GM19328 (cell line): ENCODE measurements around the gene ITPRIP.

Experiments used
- ATAC-seq: cut with Tn5 transposase; IDR thresholded peaks from one replicate; pipeline ENCODE4 v1.9.1; 2021; ENCODE audit warnings: mild to moderate bottlenecking, moderate library complexity; ENCODE audit not compliant: unreplicated experiment

Gene ITPRIP

DNA sequence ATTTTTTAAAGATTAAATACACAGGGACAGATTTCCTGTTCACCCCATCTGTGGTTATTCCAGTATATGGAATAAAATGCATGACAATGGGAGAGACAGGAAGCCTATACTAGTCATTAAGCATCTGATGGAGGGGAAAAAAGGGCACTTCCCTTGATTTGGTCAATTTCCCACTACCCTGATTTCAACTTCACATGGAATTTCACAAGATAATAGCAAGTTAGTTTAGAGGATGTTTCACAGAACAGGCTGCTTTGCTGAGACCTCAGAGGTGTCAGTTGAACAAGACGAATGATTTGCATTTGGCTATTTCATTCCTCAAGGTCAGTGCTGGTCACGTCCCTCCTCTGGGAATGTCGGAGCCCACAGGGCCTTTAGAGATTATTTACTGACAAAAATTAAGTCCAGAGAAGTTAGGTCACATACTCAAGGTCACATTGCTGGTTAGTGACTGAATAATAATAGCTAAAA, 4.7 kb upstream of the ITPRIP start:
- no peak for ATAC-seq

DNA sequence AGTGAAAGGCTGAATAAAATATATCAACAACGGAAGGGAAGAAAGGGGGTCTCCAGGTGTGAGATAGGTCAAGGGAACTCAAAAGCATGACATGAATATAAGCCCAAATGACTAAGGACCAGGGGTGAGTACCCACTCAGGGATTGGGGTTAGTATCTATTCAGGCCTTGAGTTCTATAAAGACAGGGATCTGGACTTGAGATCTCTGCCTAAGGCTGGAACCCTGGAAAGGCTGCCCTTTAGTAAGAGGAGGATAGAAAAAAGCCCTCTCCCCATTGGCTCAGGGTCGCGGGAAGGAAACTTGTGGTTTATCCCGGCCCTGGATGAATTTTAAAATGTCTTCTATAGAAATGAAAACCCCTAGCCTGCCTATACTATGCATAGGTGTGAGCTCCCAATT, 2.4 kb upstream of the ITPRIP start:
- ATAC-seq = no peak

DNA sequence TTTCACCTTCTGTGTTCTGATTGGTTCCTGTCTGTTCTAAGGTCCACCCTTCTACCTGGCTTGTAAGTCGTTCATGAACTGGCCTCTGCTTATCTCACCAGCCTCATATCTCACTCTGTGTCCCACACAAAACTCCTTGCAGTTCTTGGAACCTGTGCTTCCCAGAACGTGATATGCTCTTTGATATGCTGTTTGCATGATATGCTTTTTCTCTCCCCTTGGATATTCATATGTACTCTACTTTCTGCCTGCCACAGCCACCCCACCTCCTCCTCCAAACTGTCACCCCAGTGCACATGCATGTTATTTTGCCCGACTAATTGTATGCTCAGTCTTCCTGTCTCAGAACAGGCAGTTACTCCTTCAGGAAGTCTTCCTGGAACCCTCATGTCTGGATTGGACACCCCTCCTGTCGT, 1.9 kb upstream of the ITPRIP start:
- no peak for ATAC-seq

DNA sequence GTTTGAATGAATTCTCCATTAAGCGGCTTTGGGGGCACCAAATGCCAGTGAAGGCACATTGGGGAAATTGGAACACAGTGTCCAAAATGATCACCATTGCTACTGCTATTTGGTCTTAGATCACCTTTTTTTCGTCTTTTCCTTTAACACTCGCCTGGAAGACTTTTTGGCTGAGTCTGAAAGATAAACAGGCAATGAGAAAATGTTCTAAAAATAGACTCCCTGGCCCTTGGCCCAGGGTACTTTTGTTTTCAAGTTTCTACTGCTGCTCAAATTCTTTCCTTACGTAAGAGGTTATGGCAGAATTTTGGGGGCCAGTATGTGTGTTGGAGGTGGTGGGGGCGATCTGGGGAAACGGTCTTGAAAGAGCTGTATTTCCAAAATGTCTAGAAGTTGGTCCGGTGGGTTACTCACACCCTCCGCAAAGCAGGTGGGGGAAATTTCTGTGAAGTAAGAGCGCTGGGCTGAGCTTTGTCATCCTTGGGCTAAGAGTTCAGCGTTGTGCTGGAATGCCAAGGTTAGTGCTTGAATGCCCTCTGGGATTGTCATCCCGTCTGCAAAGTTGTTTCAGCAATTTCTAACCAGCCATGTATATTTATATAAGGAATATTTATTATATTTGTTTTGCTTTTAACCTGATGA, 1.3 kb upstream of the ITPRIP start:
- no peak for ATAC-seq

DNA sequence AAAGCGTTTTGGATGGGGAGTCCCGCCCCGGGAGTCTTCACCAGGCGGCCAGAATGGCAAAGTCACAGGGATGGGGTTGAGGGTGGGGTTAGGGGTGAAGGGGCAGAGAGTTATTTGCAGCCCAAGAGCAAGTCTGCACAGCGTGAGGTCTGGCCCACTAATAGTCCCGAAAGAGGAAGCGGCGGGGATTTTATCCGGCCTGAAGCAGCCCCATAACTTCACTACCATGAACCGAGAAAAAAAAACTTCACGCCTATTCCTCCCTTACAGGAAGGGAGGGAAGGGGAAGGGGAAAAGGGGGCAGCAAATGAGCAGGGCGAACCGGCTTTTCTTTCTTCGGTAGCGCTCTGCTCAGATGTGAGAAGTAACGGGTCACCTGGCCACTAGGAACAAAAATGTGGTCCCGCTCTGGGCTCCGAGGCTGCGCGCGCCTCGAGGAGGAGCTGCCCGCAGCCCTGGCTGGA, 712 bp downstream of the ITPRIP start:
- ATAC-seq = peak; percentile 37

DNA sequence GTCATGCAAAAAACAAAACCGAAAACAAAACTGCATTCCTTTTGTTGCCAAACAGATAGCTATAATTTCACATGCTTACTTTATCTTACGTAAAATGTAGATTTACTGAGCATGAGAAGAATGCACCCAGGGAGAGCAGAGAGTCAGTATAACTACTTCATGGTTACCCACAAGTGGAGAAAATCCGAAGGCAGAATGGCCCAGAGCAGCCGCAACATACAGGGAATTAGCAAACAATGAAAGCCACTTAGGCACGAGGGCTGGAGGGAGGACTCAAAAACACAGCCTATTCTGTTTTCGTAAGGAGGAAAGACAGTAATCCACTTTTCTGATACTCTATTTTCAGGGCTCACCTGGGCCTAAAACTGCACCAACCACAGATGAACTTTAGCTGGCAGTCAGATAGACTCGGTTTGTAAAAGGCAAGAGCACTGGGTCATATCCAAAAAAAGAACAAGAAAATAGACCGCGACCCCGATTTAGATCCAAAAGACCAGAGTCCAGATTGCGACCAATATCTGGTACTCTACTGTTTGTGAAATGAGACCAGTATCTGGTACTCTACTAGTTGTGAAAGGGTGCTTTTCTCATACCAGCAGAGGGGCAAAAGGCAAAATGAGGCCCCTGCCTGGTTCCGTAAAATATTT, 1.3 kb downstream of the ITPRIP start:
- ATAC-seq = no peak

DNA sequence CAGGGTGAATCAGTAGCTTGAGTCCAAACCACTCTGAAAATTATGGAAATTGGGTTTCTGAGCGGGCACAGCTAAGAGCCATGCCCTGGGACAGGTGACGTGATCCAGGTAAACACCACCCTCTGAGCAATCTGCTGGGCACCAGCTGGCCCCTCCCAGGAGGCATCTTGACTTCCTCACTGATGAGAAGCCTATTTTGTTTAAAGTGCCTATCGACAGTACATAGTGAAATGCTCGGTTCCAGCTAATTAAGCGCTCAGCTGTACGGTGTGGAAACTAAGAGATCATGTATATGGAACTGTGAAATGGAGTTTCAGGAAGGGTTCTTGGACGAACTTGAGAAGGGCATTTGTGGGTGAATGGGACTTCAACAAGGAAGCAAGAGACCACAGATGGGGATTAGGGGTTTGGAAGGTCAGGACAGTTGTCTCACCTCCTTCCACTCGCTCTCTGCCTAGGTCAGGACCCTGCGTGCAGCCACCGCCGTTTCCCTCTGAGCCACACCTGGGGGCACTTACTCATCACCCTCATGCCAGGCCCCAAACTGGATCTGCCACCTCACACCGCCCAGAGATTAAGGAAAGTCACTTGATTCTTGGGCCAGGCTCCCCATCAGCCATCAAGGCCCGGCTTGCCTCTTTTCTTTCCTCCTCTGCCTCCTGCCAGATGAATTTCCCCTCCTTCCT, 3.2 kb downstream of the ITPRIP start:
- no peak for ATAC-seq

DNA sequence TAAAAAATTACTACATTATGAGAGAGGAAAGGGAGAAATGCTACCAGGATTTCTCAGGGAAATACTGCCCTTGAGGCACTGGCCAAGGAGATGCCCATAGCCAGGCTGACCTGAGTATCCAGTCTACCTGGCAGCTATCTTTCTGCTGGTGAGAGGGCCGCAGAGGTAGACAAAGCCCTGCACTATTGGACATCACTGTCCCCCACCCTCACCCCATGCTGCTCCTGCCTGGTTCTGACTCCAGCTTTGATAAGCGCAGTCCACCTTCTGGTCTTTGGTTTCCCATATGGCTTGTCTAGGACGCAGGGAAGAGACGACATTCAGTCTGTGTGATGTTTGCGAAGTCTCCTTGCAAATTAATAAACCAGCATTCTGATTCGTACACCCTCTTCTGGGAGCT, 3.7 kb downstream of the ITPRIP start:
- no peak for ATAC-seq

DNA sequence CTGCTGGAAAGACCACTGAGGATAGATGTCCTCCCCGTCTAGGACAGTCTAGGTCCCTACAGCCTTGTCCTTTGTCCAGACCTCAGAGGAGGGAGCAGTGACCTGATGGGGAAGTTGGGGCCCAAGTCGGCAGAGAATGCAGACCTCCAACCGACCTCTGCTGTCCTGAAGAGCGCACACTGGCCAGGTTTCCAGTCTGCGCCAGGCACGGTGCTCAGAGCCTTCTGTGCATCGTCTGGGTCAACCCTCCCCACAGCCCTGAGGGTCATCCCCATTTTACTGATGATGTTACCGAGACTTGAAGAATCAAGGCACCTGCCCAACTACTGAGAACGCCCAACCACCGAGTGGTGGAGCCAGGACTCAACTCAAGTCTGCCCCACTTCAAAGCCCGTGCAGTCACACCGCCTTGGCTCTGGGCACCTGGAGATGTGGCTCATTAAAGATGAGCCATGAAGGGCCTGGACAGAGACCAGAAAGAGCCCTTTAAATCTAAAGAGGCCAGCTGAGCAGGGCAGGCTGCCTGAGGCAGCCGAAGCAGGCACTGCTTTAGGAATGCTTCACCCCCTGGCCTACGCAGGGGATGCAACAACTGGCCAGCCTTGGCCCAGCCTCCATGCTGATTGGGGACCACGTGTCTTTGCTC, 4.4 kb downstream of the ITPRIP start:
- no peak for ATAC-seq

DNA sequence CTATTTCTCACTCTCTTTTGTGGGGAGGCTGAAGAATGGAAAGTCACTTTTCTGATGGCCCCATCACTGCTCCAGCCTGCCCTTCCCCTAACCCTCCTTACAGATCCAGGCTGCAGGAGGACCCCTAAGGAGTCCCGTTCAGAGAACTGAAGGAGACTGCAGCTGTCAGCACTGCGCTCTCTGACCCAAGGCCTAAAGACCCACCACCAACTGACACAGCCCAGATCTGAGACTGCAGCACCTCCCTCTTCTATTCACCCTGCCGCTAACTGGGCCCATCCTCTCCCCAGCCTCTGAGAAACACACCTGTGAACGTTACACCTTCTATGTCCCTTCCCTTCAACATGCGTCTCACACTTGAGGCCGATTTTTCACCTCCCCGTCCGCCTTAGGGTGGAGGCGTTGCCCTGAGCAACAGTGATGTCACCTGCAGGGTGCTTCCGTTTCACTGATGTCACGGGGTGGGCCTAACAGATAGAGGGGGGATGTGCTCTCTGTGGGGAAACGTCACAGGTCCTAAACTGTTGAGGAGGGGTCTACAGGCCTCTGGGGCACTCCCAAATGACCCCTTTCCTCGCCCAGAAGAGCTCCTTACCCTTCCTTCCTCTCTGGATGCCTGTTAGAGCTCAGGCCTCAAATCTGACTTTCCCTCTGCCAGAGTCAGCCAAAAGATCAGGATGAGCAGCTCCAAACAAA, 5.1 kb downstream of the ITPRIP start:
- ATAC-seq = no peak

DNA sequence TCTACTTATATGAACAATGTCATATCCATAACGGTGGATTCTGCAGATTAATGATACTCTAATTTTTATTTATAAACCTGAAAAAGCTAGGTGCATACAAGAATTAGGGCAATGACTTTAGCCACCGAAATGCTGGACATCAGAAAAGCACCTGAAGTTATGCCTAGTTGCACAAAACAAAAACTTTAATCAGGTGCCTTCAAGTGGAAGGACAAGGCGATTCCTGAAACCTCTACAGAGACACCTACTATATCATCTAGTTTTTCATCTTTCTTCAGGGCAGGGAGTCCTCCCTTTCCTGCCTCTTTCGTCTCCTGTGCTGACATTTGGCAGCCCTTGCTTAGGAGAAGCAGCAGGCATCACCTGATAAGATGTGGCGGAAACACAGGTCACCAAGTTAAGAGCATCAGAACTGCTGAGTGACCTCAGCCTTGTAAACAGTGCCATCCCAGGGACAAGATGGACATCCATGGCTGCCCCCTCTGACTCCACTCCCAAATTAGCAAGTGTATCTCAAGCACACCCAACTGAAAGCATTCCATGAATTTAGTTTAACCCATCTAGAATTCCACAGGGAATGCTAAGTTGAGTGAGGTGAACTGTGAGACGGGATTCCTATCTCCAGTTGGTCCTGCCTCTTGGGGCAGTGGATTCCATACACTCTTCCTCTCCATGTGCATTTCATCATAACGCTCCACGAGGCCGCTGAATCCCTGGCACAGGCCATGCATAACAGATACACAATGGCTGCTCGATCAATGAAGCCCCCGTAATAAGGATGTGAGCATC, 5.8 kb downstream of the ITPRIP start:
- ATAC-seq = no peak

DNA sequence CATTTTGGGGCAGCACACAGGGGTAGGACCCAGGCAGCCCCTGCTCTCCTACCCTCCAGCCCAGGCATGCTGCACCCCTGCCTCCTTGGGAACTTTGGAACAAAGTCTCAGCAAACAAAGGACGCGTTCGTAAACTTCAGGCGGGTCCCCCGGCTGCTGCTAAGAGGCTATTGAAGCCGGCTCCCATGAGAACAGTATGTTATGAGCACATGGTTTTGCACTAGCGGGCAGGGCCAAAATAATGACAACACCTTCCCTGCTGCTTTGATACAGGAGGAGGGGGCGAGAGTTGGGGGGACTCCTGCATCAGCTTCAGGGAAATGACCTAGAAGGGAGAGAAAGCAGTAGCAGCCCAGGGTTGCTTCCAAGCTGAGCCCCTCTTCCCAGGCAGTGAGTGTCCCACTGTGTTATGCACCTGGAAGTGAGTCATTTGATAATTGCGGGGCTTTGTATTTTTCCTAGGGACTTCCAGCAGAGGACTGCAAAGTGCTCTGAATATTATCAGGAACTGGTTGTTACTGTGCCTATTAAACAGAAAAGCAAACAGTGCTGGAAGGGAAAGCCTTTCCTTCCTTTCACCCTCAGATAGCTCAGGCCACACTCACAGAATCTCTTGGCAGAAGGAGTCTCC, 6.9 kb downstream of the ITPRIP start:
- ATAC-seq = no peak

DNA sequence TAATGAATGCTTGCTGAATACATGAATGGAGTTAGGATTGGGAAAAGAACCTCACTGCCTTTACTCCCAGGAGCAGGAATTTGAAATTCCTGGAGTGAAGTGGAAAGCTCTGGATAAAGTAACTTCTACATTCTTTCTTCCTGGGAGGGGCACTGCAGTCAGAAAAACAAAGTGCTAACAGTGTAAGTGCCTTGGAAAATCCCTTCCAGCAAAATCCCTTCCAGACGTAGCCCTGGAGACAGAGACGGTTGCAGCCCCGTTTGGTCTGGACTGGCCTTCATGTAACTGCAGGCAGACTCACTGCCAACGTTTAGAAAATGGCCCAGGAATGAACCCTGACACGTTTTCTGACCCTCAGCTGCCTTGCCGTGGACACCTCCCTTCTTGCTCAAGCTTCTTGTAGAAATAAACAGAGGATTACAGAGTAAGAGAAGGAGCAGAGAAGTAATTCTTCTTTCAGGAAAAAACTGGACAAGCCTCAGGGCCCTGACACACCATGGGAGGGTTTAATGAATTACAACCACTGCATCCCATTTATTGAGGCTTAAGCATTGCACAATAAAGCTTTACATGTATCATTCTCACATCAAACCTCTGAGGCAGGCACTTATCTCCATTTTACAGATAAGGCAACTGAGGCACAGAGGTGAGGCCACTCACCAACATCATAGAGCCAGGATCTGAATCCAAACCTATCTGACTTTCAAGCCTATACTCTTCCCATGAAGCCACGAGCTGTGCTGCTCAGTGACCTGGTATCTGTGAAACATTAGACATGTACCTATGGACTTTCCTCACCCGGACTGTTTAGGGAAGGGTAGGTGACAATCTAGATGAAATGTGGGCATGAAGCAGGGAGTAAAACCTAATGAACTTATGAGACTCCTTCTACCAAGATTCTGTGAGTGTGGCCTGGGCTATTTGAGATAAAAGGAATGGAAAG, 7.8 kb downstream of the ITPRIP start:
- ATAC-seq = no peak

DNA sequence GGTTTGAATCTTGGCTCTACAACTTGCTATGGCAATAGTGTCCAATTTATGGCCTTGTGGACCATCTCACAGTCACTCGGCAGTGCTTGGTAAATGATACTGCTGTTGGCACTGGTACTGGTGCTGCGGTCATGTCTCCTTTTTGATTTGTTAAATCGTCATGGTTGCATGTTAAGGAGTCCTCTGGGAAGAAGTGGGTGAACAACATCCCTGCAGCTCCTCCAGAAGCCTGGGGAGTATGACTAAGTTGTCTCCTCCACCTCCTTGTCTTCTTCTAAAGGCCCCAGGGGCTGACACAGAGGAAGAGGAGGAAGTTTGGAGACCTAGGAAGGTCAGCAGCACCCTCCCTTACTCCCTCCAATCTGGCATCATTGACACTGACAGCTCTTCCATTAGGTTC, 8.5 kb downstream of the ITPRIP start:
- ATAC-seq = no peak

DNA sequence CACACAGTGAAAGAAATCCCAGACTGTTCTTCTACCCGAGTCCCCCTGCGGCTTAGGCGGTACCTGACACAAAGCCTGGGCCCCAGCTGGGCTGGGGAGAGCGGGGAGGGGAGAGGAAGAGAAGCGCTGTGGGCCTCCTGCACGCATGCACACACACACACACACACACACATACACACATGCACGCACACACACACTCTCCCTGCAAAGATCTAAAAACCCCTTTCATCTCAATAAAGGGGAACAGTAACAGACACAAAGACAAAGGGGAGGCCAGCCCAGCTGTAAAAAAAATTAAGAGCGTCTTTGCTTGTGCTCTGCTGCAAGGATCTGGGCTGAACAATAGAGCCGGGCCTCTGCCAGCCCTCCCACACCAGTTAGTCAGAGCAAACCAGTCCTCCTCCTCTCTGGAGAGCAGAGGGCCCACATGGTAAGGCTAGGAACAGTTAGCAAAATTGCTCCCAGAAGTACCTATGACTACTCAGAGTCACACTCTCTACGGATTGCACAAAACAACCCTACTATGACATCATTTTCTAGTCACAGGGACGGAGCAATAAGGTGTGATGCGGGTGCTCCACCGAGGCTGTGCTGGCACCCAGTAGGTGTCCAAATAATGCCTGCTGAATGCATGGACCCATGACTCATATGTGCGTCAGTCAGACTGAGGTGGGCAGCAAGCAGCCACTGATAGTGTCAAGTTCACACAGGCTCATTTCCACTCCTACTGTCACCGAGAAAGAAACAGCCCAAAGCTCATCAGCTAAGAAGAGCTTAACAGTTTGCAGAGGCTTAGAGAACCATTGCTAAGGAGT, 9.2 kb downstream of the ITPRIP start:
- ATAC-seq = peak; percentile 52

DNA sequence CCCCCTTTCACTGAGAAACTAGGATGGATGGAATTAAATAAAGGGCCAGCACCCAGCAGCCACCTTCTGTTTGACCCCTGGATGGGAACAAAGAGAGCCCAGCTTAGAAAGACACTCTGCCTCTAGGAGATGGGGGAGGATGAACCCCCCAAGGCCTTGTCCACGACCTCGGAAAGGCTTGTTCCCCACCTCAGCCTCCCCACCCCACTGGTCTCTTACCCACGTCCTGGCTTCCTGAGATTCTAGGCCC, 9.7 kb downstream of the ITPRIP start:
- no peak for ATAC-seq

DNA sequence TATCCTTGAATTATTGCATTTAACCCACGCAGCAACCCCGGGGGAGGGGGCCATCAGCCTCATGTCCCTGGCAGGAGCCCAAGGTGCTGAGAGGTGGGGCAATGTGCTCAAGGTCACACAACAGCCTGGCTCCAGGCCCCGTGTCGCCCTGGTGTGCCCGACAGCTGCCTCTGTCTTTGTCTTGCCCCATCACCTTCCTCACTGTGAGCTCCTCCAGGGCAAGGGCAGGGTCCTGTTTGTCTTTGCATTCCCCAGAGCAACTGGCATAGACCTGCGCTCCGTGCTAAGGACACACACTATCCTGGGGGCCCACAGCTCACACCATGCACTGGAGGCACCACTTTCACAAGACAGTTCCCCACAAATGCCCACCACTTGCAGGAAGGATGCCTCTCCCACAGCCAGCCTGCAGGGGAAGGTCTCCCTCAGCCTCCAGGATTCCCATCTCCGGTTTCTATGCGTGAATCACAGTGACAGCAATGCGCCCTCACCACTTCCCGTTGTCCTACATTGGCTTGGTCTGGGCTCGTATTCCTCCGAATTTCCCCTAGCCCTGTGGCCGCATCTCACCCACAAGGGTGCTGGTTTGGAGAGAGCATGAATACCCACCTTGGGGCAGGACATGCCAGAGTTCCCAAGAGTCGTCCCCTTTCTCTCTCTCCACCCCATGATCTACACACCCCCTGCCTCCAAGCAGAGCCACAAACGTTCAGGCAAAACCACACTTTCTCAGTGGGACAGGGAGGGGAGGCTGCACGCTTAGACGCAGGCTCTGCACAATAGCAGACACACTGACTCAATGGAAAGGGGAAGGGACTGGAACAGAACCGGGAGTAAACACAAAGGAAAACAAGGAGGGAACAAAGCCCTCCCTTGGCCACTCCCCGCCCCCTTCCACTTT, 10.3 kb downstream of the ITPRIP start:
- no peak for ATAC-seq
